GM19043 (cell line): ENCODE data around the gene KDM4C.

ENCODE experiments used
- ATAC-seq: cut with Tn5 transposase; IDR thresholded peaks from one replicate; pipeline ENCODE4 v1.9.1; 2021; ENCODE audit warnings: low read depth; ENCODE audit not compliant: unreplicated experiment

KDM4C gene

GRCh38 chr9:6960777-6961176, 203.0 kb downstream of the KDM4C start:
- ATAC-seq: no peak

- ATAC-seq: no peak
These were observed 204.2 kb downstream of the KDM4C start for GRCh38 chr9:6961845-6962522.

GRCh38 chr9:6965566-6965965, 207.8 kb downstream of the KDM4C start:
- no peak for ATAC-seq

- ATAC-seq: no peak
These were observed 210.5 kb downstream of the KDM4C start for GRCh38 chr9:6968271-6968670.

GRCh38 chr9:6969805-6970204, 212.0 kb downstream of the KDM4C start:
- no peak for ATAC-seq

- ATAC-seq: no peak
These were observed 215.3 kb downstream of the KDM4C start for GRCh38 chr9:6973089-6973488.

- ATAC-seq: peak; percentile 99
These were observed 216.0 kb downstream of the KDM4C start for GRCh38 chr9:6973762-6974161.

- no peak for ATAC-seq
These were observed 217.4 kb downstream of the KDM4C start for GRCh38 chr9:6975198-6975597.

- ATAC-seq: no peak
These were observed 220.0 kb downstream of the KDM4C start for GRCh38 chr9:6977761-6978160.

GRCh38 chr9:6978591-6978990, 220.8 kb downstream of the KDM4C start:
- ATAC-seq: no peak

- no peak for ATAC-seq
These were observed 227.3 kb downstream of the KDM4C start for GRCh38 chr9:6984941-6985578.

GRCh38 chr9:6986141-6986815, 228.5 kb downstream of the KDM4C start:
- no peak for ATAC-seq

GRCh38 chr9:6987381-6987780, 229.6 kb downstream of the KDM4C start:
- ATAC-seq: no peak

GRCh38 chr9:6991418-6991817, 233.6 kb downstream of the KDM4C start:
- ATAC-seq: no peak

- no peak for ATAC-seq
These were observed 238.5 kb downstream of the KDM4C start for GRCh38 chr9:6996061-6996854.

- no peak for ATAC-seq
These were observed 239.6 kb downstream of the KDM4C start for GRCh38 chr9:6997330-6997729.

- ATAC-seq: no peak
These were observed 242.0 kb downstream of the KDM4C start for GRCh38 chr9:6999794-7000193.

GRCh38 chr9:7001571-7001970, 243.8 kb downstream of the KDM4C start:
- no peak for ATAC-seq

GRCh38 chr9:7003861-7004260, 246.1 kb downstream of the KDM4C start:
- no peak for ATAC-seq

GRCh38 chr9:7006417-7006816, 248.6 kb downstream of the KDM4C start:
- ATAC-seq: no peak

GRCh38 chr9:7008411-7008810, 250.6 kb downstream of the KDM4C start:
- no peak for ATAC-seq
